ENCODE results near the gene EPHX1.

EPHX1 gene

GRCh38 chr1:225880222-225880588 is 70.3 kb downstream of the EPHX1 start:
- peak overlapping the region; percentile 17 for H3K4me3 ChIP-seq (ENCODE audit: low read depth, low read length)

- peak overlapping the region; percentile 17 for H3K4me3 ChIP-seq (ENCODE audit: low read depth, low read length)
These were observed 70.7 kb downstream of the EPHX1 start for GRCh38 chr1:225880636-225881035.

DNA sequence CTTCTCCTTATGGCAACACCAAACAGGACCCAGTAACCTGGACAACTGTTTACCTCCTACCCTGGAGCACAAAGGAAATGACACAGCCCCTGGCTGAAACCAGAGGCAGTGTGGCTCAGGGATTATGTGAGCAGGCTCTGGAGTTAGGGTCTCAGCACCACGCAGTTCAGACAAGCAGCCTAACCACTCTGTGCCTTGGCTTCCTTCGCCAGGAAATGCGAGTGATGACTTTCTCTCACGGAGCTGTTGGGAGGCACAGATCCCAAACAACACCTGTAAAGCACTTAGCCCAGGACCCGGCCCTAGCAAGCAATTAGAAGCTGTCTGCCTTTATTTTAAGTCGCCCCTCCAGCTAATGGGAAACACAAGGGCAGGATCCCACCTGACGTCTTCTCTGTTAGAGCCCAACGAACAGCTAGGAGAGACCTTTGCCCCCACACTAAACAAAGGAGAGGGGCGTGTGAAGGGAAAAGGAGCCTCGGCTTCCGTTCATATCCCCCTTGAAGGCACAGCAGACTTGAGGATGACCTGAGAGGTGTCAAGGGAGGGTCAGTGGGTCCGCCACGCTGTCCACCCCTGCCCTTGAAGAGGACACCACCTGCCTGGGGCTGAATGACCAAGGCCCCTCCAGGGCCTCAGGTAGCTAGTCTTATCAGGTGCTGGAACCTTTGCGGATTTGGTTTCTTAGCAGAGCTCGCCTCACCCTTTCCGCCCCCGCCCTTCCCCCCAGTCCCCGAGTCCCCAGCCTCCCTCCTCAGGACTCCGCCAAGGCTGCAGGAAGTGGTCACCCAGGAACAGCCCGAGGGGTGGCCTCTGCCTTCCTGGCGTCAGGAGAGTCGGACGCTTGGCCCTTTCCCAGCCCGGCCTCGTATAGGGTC is 71.4 kb downstream of the EPHX1 start:
- peak overlapping the region; percentile 79 for H3K4me3 ChIP-seq (ENCODE audit: low read depth, low read length)

- peak within 1 kb of the TSS; percentile 79 for H3K4me3 ChIP-seq (ENCODE audit: low read depth, low read length)
These were observed 72.2 kb downstream of the EPHX1 start, which contains the start of gene TMEM63A for GRCh38 chr1:225881959-225882693. TSS of gene TMEM63A (minus strand) at chr1:225882380. CDS start at chr1:225877580, 4,800 bp downstream.

DNA sequence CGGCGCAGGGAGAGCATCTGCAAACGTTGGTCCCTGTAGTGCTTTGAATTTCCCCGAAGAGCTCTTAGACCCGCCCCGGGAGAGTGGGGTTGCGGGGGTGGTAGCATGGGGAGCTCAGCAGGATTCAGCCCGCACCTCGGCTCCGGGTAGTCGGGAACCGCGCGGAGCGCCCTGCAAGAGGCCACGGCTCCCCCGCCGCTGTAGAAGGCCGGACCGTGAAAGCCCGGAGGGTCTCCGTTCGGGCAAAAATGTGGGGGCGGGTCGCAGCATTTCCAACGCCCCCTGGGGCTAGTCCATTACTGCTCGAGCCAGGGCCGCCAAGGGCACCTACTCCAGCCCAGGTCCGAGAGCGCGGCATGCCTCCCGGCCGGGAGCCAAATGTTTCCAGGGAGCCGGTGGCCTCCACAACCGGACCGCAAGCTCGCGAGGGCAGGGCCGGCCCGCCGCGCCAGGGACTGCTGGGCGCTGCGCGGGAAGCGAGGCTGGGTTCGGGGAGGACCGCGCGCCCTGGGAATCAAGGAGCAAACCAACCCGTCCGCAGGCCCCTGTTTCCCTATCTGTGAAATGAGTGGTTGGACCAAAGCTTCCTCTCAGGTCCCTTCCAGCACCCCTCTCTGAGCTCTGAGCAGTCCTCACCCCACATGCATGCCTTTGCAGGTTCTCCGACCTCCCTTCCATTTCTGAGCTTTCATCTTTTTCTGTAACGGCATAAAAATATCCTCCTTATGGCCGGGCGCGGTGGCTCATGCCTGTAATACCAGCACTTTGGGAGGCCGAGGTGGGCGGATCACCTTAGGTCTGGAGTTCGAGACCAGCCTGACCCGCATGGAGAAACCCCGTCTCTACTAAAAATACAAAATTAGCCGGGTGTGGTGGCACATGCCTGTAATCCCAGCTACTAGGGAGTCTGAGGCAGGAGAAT is 73.0 kb downstream of the EPHX1 start:
- peak overlapping the region; percentile 79 for H3K4me3 ChIP-seq (ENCODE audit: low read depth, low read length)

- H3K4me3 ChIP-seq (ENCODE audit: low read depth, low read length), result no peak overlapping the region
These were observed 73.8 kb downstream of the EPHX1 start for GRCh38 chr1:225883616-225884265.

- no peak overlapping the region for H3K4me3 ChIP-seq (ENCODE audit: low read depth, low read length)
These were observed 75.4 kb downstream of the EPHX1 start for GRCh38 chr1:225885336-225885735.

DNA sequence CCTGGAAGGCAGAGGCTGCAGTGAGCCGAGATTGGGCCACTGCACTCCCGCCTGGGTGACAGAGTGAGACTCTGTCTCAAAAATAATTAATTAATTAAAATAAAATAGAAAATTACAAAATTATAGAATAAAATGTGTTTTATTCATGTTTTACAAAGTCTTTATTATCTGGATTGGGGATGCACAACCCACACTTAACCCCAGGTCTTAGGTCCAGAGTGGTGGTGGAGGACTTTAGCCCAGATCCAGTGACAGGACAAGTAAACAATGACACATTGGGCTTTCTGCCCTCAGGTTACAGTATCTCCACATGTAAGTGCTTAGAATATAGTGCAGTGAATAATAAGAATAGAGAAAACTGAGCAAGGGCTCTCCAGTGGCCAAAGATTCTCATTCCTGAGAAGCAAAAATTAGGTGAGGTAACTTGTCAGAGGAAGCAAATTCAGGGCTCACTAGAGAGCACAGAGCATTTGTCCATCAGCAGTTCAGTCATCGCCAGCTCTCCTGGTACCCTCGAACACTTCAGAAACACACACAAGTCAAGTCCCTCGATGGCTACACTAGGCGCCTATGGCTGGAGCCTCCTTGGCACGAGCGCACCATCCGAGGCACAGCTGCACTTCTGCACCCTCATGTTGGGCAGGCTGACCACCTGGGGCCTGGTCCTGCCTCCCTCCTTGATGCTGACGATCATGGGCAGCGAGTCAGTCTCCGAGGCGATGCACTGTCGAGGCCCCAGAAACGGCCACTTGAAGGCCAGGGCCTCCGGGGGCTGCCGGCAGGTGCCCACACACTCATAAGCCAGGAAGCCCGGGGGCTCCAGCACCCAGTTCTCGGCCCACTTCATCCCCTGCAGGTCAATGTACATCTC is 76.5 kb downstream of the EPHX1 start:
- no peak overlapping the region for H3K4me3 ChIP-seq (ENCODE audit: low read depth, low read length)

- H3K4me3 ChIP-seq (ENCODE audit: low read depth, low read length), result no peak overlapping the region
These were observed 77.0 kb downstream of the EPHX1 start for GRCh38 chr1:225887030-225887314.

GRCh38 chr1:225887554-225888288 is 77.8 kb downstream of the EPHX1 start:
- H3K4me3 ChIP-seq (ENCODE audit: low read depth, low read length), result peak overlapping the region; percentile 8

DNA sequence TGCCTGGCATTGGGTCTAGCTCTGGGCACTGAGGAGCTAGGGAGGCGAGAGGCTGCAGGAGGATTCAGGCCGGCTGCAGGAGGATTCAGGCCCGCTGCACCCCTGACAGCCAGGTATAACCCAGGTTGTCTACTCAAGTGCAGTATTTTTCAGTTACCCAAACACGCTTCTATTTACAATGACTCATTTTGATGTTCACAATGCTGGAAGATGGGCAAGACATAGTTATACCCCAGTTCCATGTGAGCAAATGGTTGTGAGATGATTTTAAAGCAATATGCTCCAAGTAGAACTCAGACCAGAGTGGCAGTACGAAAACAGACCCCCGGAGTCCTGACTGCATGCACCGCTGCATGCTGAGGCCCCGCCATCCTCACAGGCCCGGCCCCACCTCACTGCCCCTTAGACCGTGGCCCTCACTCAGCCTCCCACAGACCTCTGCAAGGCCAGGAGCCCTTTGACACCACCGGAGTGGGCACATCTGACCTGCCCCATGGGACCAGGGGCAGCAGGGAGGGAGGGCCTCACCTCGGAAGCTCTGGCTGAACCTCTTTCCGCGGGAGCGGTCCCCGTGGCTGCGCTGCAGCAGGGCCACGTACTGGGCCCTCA is 78.5 kb downstream of the EPHX1 start:
- peak overlapping the region; percentile 27 for H3K4me3 ChIP-seq (ENCODE audit: low read depth, low read length)

DNA sequence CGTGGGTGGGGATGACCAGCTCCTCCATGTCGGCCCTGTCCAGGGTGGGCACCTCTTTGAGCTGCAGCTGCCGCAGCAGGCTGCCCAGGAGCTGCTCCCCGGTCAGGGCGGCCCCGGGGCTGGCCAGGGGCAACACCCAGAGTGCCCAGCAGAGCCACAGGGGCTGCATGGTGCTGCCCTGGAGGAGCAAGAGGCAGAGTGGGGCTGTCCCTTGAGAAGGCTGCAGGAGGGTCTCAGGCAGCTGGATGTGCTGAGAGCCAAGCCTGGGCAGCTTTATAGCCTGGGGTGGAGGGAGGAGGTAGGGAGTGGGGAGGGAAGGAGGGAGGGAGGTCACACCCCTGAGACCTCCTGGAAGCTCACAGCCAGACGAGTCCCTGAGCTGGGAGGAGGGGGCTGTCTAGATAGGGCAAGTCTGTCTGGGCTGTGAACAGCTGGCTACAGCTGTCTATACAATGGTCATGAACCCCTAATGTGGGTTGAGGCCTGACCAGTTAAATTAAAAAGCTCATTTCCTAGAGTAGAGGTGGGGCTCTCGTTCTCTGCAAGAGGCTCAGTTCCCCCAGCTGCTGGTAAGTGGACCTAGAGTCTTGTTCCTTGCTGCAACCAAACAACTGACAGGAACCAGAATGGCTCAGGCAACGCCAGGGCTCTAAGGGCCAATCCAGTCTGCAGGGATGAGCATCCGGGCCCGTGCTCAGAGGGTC is 79.1 kb downstream of the EPHX1 start, which contains the start of gene LEFTY1:
Gene LEFTY1 (minus strand): TSS at position 249 of the 704 bp plus-strand sequence. CDS start 80 bp downstream, at position 169.
- peak within 1 kb of the TSS; percentile 27 for H3K4me3 ChIP-seq (ENCODE audit: low read depth, low read length)

- no peak overlapping the region for H3K4me3 ChIP-seq (ENCODE audit: low read depth, low read length)
These were observed 79.8 kb downstream of the EPHX1 start for GRCh38 chr1:225889743-225890142.

GRCh38 chr1:225890346-225891228 is 80.7 kb downstream of the EPHX1 start:
- no peak overlapping the region for H3K4me3 ChIP-seq (ENCODE audit: low read depth, low read length)

GRCh38 chr1:225891229-225891972 is 81.5 kb downstream of the EPHX1 start:
- no peak overlapping the region for H3K4me3 ChIP-seq (ENCODE audit: low read depth, low read length)

- no peak overlapping the region for H3K4me3 ChIP-seq (ENCODE audit: low read depth, low read length)
These were observed 82.4 kb downstream of the EPHX1 start for GRCh38 chr1:225892307-225892706.
